HEK293T (cell line): ENCODE results near the gene PPP2R5E.

ENCODE experiments used
- CTCF ChIA-PET: fragments of 350-600 bp; formaldehyde crosslinking; extraction: SDS; loops from one replicate; lab custom pipeline; 2021; ENCODE audit warnings: antibody characterized with exemption, inconsistent platforms; lab: Yijun Ruan, JAX
- POLR2A ChIA-PET: fragments of 350-600 bp; formaldehyde crosslinking; extraction: SDS; loops from one replicate; lab custom pipeline; 2020; ENCODE audit warnings: antibody characterized with exemption, inconsistent platforms; lab: Yijun Ruan, JAX
- DNase-seq: peaks from one replicate; pipeline ENCODE4 v3.0.0; 2012; ENCODE audit warnings: mixed read lengths; ENCODE audit errors: extremely low spot score
- ARNT ChIP-seq: fragments of 450-650 bp; IDR thresholded peaks from 2 replicates; pipeline ENCODE4 v1.6.1; 2017; ENCODE audit warnings: mild to moderate bottlenecking
- BHLHE40 ChIP-seq: fragments of 450-650 bp; IDR thresholded peaks from 2 replicates; pipeline ENCODE4 v1.6.1; 2016; ENCODE audit warnings: mild to moderate bottlenecking, moderate library complexity, borderline replicate concordance
- CTBP1 ChIP-seq: fragments of 450-650 bp; IDR thresholded peaks from 2 replicates; pipeline ENCODE4 v1.6.1; 2016; ENCODE audit warnings: borderline replicate concordance
- ELF4 ChIP-seq: fragments of 450-650 bp; IDR thresholded peaks from 2 replicates; pipeline ENCODE4 v1.6.1; 2017; ENCODE audit warnings: antibody characterized with exemption
- FOXA1 ChIP-seq: fragments of 450-650 bp; IDR thresholded peaks from 2 replicates; pipeline ENCODE4 v1.6.1; 2016; ENCODE audit warnings: mild to moderate bottlenecking
- FOXK2 ChIP-seq: fragments of 450-650 bp; IDR thresholded peaks from 2 replicates; pipeline ENCODE4 v1.6.1; 2016; ENCODE audit warnings: mild to moderate bottlenecking
- FOXM1 ChIP-seq: fragments of 450-650 bp; IDR thresholded peaks from 2 replicates; pipeline ENCODE4 v1.6.1; 2017; ENCODE audit warnings: mild to moderate bottlenecking, borderline replicate concordance
- HDGF ChIP-seq: fragments of 450-650 bp; IDR thresholded peaks from 2 replicates; pipeline ENCODE4 v1.6.1; 2017; ENCODE audit warnings: antibody characterized with exemption, borderline replicate concordance
- L3MBTL2 ChIP-seq: fragments of 450-650 bp; conservative IDR thresholded peaks from 2 replicates; pipeline ENCODE4 v1.6.1; 2016; ENCODE audit warnings: mild to moderate bottlenecking
- LEF1 ChIP-seq: fragments of 450-650 bp; IDR thresholded peaks from 2 replicates; pipeline ENCODE4 v1.6.1; 2017; ENCODE audit warnings: mild to moderate bottlenecking, borderline replicate concordance
- NFRKB ChIP-seq: fragments of 450-650 bp; IDR thresholded peaks from 2 replicates; pipeline ENCODE4 v1.6.1; 2016; ENCODE audit warnings: mild to moderate bottlenecking, moderate library complexity
- SP1 ChIP-seq: fragments of 450-650 bp; IDR thresholded peaks from 2 replicates; pipeline ENCODE4 v1.6.1; 2017
- SUZ12 ChIP-seq: fragments of 450-650 bp; IDR thresholded peaks from 2 replicates; pipeline ENCODE4 v1.6.1; 2016; ENCODE audit warnings: mild to moderate bottlenecking
- TARDBP ChIP-seq: fragments of 450-650 bp; IDR thresholded peaks from 2 replicates; pipeline ENCODE4 v1.6.1; 2016
- ZNF384 ChIP-seq: fragments of 450-650 bp; IDR thresholded peaks from 2 replicates; pipeline ENCODE4 v1.6.1; 2016
- TF ChIP-seq, protein P1 (sequence below): fragments of 450-650 bp; IDR thresholded peaks from 2 replicates; pipeline ENCODE4 v1.6.1; 2016

Gene PPP2R5E

DNA sequence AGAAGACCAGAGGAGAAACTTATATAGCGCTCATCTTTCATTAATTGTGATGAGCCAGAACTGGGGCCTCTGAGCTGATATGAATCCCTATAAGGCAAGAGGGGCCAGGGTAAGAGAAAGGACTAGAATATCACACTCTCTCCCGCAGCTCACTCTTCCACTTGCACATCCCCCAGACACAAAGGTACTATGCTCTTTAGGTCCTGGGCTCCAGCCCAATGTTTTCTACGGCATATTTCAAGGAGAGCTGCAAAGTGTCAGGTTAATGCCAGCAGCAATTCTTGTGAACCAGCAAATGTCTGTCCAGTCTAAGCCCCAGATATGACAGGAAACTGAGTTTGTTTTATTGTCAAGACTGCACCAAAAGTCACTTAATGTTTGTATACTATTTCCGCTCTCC lies 29.4 kb downstream of the PPP2R5E start:
- CTCF ChIA-PET = interaction anchor here (0.6 kb wide), 1 partner anchor 34 kb away, joined by 4 read pairs; no protein-coding TSS in a partner anchor
- no peak for DNase-seq
- POLR2A ChIA-PET = interaction anchor here (1.0 to 1.7 kb wide), 2 partner anchors 30 to 127 kb away, joined by 3 to 8 read pairs; partner anchors contain the start of genes PPP2R5E and WDR89
- TF ChIP-seq HDGF = no peak
- no peak for TF ChIP-seq SUZ12
- no peak for TF ChIP-seq LEF1
- TF ChIP-seq SP1 = no peak
- TF ChIP-seq CTBP1 = no peak
- no peak for TF ChIP-seq FOXM1

DNA sequence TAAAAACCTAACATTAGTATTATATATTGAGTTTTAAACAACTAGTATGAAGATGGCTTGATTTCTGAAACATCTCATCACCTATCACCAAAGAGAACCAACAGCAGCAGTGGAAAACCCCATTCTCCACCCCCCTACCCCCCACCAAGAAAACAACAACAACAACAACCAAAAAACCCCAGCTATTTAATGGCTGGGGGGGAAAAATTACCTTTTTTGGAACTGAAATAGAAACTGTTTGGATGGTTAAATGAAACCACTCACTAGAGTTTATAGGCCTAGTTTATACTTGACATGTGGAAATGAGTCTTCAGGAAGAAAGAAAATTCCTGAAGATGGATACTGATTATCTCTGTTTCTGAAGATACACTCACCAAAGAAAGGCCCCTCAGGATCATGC lies 30.3 kb downstream of the PPP2R5E start:
- POLR2A ChIA-PET = interaction anchor here (1.0 kb wide), 1 partner anchor 128 kb away, joined by 3 read pairs; the partner anchor contains the start of gene WDR89
- CTCF ChIA-PET = no interaction called here
- no peak for DNase-seq

DNA sequence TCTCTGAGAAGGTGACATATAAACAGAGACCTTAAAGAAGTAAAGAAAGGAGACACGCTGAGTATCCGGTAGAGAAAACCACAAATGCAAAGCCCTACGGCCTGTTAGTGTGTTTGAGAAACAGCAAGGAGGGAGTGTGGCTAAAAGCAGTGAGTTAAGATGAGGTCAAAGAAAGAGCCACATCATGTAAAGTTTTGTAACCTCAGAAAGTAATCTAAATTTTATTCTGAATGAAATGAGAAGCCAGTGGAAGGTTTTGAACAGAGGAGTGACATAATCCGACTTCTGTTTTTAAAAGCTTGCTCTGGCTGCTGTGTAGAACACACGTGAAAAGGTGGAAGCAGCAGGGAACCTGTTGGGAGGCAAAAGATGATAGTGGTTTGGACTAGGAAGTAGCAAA lies 32.6 kb downstream of the PPP2R5E start:
- ChIA-PET CTCF (no interaction called here), POLR2A (no interaction called here)
- TF ChIP-seq FOXA1 (no peak), SP1 (no peak), L3MBTL2 (no peak), ZNF384 (no peak), FOXM1 (no peak), HDGF (no peak), ELF4 (no peak), CTBP1 (no peak), SUZ12 (no peak), BHLHE40 (no peak)
- TF ChIP-seq, protein P1, sequence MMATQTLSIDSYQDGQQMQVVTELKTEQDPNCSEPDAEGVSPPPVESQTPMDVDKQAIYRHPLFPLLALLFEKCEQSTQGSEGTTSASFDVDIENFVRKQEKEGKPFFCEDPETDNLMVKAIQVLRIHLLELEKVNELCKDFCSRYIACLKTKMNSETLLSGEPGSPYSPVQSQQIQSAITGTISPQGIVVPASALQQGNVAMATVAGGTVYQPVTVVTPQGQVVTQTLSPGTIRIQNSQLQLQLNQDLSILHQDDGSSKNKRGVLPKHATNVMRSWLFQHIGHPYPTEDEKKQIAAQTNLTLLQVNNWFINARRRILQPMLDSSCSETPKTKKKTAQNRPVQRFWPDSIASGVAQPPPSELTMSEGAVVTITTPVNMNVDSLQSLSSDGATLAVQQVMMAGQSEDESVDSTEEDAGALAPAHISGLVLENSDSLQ = no peak
- DNase-seq = no peak

More for the DNA sequence above, 30.3 kb downstream of the PPP2R5E start:
- no peak for TF ChIP-seq HDGF
- TF ChIP-seq, protein P1 = no peak
- no peak for TF ChIP-seq SUZ12
- no peak for TF ChIP-seq L3MBTL2
- TF ChIP-seq BHLHE40 = no peak
- TF ChIP-seq TARDBP = no peak
- no peak for TF ChIP-seq ARNT
- TF ChIP-seq FOXM1 = no peak
- TF ChIP-seq LEF1 = no peak
- no peak for TF ChIP-seq ELF4
- TF ChIP-seq FOXK2 = no peak
- no peak for TF ChIP-seq ZNF384
- TF ChIP-seq CTBP1 = no peak
- TF ChIP-seq FOXA1 = no peak
- no peak for TF ChIP-seq SP1
- TF ChIP-seq NFRKB = no peak

DNA sequence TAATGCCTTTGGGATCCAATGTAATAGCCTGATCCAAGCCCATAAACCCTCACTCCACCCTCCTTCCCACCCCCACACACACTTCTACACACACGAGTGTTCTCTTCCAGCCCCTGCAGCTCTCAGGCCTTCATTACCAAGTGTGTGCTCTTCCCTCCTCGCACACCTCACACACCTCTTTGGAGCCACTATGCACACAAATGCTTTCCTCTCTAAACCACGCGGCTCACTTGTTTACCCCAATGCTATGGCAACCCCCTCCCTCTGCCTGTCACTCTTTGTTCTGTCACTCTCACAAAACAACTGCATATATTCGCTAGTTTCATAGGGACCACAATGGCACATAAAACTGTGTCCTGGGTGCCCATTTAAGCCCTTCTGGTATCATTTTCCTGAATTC lies 35.1 kb downstream of the PPP2R5E start:
- no peak for TF ChIP-seq ZNF384
- TF ChIP-seq, protein P1 = peak; percentile 82
- ChIA-PET CTCF (no interaction called here), POLR2A (interaction anchor here (1.1 kb wide), 1 partner anchor 35 kb away, joined by 4 read pairs; the partner anchor contains the start of gene PPP2R5E)
- DNase-seq = no peak

DNA sequence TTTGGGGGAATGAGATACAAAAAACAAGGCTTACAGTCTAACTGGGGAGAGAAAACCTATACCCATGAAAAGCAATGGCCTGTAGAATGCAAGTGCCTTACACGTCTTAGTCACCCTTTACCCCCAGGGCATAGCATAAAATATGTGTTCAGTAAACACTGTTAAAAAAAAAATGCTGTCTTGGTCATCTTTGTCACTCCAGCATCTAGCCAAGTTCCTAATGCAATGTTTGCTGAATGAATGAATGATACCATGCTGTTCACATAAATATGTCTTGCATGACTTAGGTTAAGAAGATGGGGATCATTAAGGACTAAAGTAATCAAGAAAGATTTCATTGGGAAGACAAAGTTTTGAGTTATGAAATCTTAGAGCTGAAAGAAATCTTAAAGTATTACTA lies 38.5 kb downstream of the PPP2R5E start:
- POLR2A ChIA-PET = no interaction called here
- DNase-seq = no peak
- CTCF ChIA-PET = no interaction called here
- no peak for TF ChIP-seq SP1
- TF ChIP-seq ELF4 = no peak
- no peak for TF ChIP-seq TARDBP
- TF ChIP-seq SUZ12 = no peak
- no peak for TF ChIP-seq HDGF
- TF ChIP-seq BHLHE40 = no peak
- no peak for TF ChIP-seq CTBP1
- TF ChIP-seq, protein P1 = no peak
- TF ChIP-seq FOXM1 = no peak
- no peak for TF ChIP-seq L3MBTL2
- TF ChIP-seq NFRKB = no peak
- TF ChIP-seq FOXA1 = no peak

DNA sequence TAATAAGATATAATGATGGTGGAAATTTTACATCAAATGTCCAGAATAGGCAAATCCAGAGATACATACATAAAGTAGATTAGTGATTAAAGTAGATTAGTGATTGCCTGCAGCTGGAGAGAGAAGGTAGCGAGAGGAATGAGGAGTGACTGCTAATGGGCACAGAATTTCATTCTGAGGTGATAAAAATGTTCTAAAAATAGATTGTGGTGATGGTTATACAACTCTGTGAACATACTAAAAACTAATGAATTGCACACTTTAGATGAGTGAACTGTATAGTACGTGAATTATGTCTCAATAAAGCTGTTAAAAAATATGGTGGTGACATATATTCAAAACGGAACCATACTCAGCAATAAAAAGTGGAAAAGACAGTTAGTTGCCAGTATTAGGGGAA lies 41.7 kb downstream of the PPP2R5E start:
- CTCF ChIA-PET = no interaction called here
- POLR2A ChIA-PET = no interaction called here
- TF ChIP-seq FOXA1 (no peak), ARNT (no peak)
- TF ChIP-seq, protein P1 = peak; percentile 34; the same call in 1 of the 2 replicates

More for the DNA sequence above, 41.7 kb downstream of the PPP2R5E start:
- DNase-seq = no peak
